SU-DHL-6 (cell line): ENCODE data around the gene OR9G4.

ENCODE experiments used
- H2AFZ ChIP-seq: fragments of 200-600 bp; sonication (generic); 2 replicates; pipeline ENCODE4 v1.6.1; 2014; ENCODE audit warnings: low read depth, mild to moderate bottlenecking, moderate library complexity, mixed read lengths, antibody characterized with exemption, low read length; ENCODE audit not compliant: severe bottlenecking
- H3F3A ChIP-seq: fragments of 200-600 bp; shearing (Covaris generic); 2 replicates; pipeline ENCODE4 v1.6.0; 2016; ENCODE audit warnings: antibody characterized with exemption, mild to moderate bottlenecking; ENCODE audit not compliant: insufficient read depth
- H3K27ac ChIP-seq: fragments of 200-600 bp; sonication (generic); 2 replicates; pipeline ENCODE4 v1.5.1; 2016; ENCODE audit warnings: low read depth, mild to moderate bottlenecking, low read length, moderate library complexity, mixed read lengths
- H3K27me3 ChIP-seq: fragments of 200-600 bp; sonication (generic), shearing (Covaris generic); 2 replicates; pipeline ENCODE4 v1.6.0; 2014; ENCODE audit warnings: mild to moderate bottlenecking, low read length
- H3K36me3 ChIP-seq: fragments of 200-600 bp; sonication (generic); 2 replicates; pipeline ENCODE4 v1.6.1; 2014; ENCODE audit warnings: mild to moderate bottlenecking, low read length, mixed read lengths
- H3K4me2 ChIP-seq: fragments of 300-600, 200-600 bp; shearing (Covaris generic), sonication (generic); 2 replicates; pipeline ENCODE4 v1.6.0; 2014; ENCODE audit warnings: low read length, low read depth, mild to moderate bottlenecking; ENCODE audit not compliant: poor library complexity, severe bottlenecking
- H3K4me3 ChIP-seq: fragments of 200-600 bp; sonication (generic); 2 replicates; pipeline ENCODE4 v1.5.1; 2014; ENCODE audit warnings: antibody characterized with exemption, low read length, mild to moderate bottlenecking, mixed read lengths; ENCODE audit not compliant: insufficient read depth, poor library complexity, severe bottlenecking
- H3K79me2 ChIP-seq: fragments of 200-600 bp; sonication (generic); 2 replicates; pipeline ENCODE4 v1.6.1; 2014; ENCODE audit warnings: mild to moderate bottlenecking, low read length, moderate library complexity; ENCODE audit not compliant: insufficient read depth
- H3K9ac ChIP-seq: fragments of 200-600 bp; sonication (generic); 2 replicates; pipeline ENCODE4 v1.7.0; 2014; ENCODE audit warnings: mild to moderate bottlenecking, low read length
- H3K9me2 ChIP-seq: fragments of 200-600 bp; sonication (generic); replicated peaks from 2 replicates; pipeline ENCODE4 v1.6.1; 2014; ENCODE audit warnings: low read length; ENCODE audit not compliant: insufficient read depth
- H3K9me3 ChIP-seq: fragments of 200-600 bp; sonication (generic); 2 replicates; pipeline ENCODE4 v1.6.1; 2014; ENCODE audit warnings: low read length, mixed read lengths; ENCODE audit not compliant: insufficient read depth
- H4K20me1 ChIP-seq: fragments of 200-600 bp; sonication (generic); 2 replicates; pipeline ENCODE4 v1.6.1; 2014; ENCODE audit warnings: low read depth, mild to moderate bottlenecking, antibody characterized with exemption, low read length, moderate library complexity, mixed read lengths
- CTCF ChIP-seq: fragments of 200-600 bp; sonication (generic); IDR thresholded peaks from one replicate; pipeline ENCODE4 v1.5.1; 2017; ENCODE audit warnings: antibody characterized with exemption, mild to moderate bottlenecking, low read length, moderate library complexity; ENCODE audit not compliant: insufficient read depth, poor library complexity, severe bottlenecking
- EZH2phosphoT487 ChIP-seq: fragments of 200-600 bp; sonication (generic), shearing (Covaris generic); conservative IDR thresholded peaks from 2 replicates; pipeline ENCODE4 v1.6.1; 2018; ENCODE audit warnings: mild to moderate bottlenecking, antibody characterized with exemption, low read length, moderate library complexity, mixed read lengths

The OR9G4 gene

GRCh38 chr11:56776809-56777208 lies 28.3 kb upstream of the OR9G4 start:
- Histone ChIP-seq H4K20me1 (no peaks in the 10 kb centered on the region), H3K9me3 (no peaks in the 10 kb centered on the region), H3F3A (no peaks in the 10 kb centered on the region), H3K79me2 (no peaks in the 10 kb centered on the region), H2AFZ (no peak overlapping the region), H3K4me3 (no peak overlapping the region), H3K27ac (no peak overlapping the region), H3K4me2 (no peak overlapping the region), H3K36me3 (no peaks in the 10 kb centered on the region), H3K27me3 (no peaks in the 10 kb centered on the region), H3K9me2 (no peaks in the 10 kb centered on the region), H3K9ac (no peak overlapping the region)
- TF ChIP-seq EZH2phosphoT487 (no peak), CTCF (no peak)

GRCh38 chr11:56764976-56765375 lies 16.5 kb upstream of the OR9G4 start:
- H3K36me3 ChIP-seq, result no peaks in the 10 kb centered on the region
- H3K9me2 ChIP-seq, result no peaks in the 10 kb centered on the region
- TF ChIP-seq EZH2phosphoT487 (no peak), CTCF (no peak)

GRCh38 chr11:56751480-56751879 lies 3.0 kb upstream of the OR9G4 start:
- Histone ChIP-seq H3K36me3 (no peaks in the 10 kb centered on the region), H4K20me1 (no peaks in the 10 kb centered on the region), H2AFZ (no peak overlapping the region), H3K9ac (no peak overlapping the region), H3K27me3 (no peaks in the 10 kb centered on the region), H3K79me2 (no peaks in the 10 kb centered on the region), H3K4me2 (no peak overlapping the region), H3K9me2 (no peaks in the 10 kb centered on the region), H3F3A (no peaks in the 10 kb centered on the region), H3K9me3 (no peaks in the 10 kb centered on the region), H3K4me3 (no peak overlapping the region), H3K27ac (no peak overlapping the region)
- TF ChIP-seq CTCF (no peak), EZH2phosphoT487 (no peak)

More at GRCh38 chr11:56764976-56765375, 16.5 kb upstream of the OR9G4 start:
- no peaks in the 10 kb centered on the region for H3K27me3 ChIP-seq
- H3F3A ChIP-seq, result no peaks in the 10 kb centered on the region
- H3K9ac ChIP-seq, result no peak overlapping the region
- no peak overlapping the region for H3K27ac ChIP-seq
- no peak overlapping the region for H3K4me3 ChIP-seq
- H2AFZ ChIP-seq, result no peak overlapping the region
- no peaks in the 10 kb centered on the region for H3K9me3 ChIP-seq
- H3K4me2 ChIP-seq, result no peak overlapping the region
- H4K20me1 ChIP-seq, result no peaks in the 10 kb centered on the region
- H3K79me2 ChIP-seq, result no peaks in the 10 kb centered on the region
